ENCODE results near the gene C19orf25.

Gene C19orf25

GRCh38 chr19:1495051-1495798 is 16.2 kb upstream of the C19orf25 start:
- Histone ChIP-seq H3K27ac (no peak overlapping the region), H3K4me3 (no peak overlapping the region), H3K36me3 (ENCODE audit: insufficient read depth, low read length) (no peaks in the 10 kb centered on the region), H3K9me3 (ENCODE audit: low read depth, low read length) (no peaks in the 10 kb centered on the region), H3K9ac (ENCODE audit: insufficient read length) (no peak overlapping the region)
- TF ChIP-seq FOXP2 (optimal IDR thresholded peaks at IDR 0.05; ENCODE audit: control extremely low read depth, extremely low read length, insufficient read depth) (no peak), POLR2AphosphoS5 (IDR thresholded peaks at IDR 0.05; ENCODE audit: borderline replicate concordance, low read depth, low read length) (no peak), EZH2 (IDR thresholded peaks at IDR 0.05) (no peak)
- DNase-seq (ENCODE audit: low read depth, low spot score) = no peak

DNA sequence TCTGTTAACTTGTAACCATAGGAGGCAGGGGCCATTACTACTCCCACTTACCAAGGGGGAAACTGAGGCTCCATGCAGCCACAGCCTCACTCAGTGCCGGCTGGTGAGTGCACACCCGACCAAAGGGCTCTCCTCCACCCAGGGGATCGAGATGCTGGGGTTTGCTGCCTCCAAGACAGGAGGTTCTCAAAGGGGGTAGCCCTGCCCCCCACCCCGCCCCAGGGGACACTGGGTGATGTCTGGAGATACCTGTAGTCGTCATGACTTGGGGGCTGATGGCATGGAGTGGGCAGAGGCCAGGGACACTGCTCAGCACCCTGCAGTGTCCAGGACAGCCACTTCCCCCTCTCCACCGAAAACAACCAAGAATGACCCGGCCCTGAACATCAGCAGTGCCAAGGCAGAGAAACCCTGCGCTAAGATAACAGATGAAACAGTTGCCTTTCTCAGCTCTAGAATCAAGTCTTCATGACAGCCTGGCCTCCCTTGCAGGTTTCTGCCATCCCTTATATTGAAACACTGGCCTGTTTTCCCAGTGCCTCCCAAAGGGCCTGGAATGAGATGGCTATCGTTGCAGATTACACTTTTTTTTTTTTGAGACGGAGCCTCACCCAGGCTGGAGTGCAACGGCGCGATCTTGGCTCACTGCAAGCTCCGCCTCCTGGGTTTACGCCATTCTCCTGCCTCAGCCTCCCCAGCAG is 15.2 kb upstream of the C19orf25 start:
- H3K36me3 ChIP-seq (ENCODE audit: insufficient read depth, low read length) = no peaks in the 10 kb centered on the region
- TF ChIP-seq POLR2AphosphoS5 (IDR thresholded peaks at IDR 0.05; ENCODE audit: borderline replicate concordance, low read depth, low read length) = no peak
- TF ChIP-seq FOXP2 (optimal IDR thresholded peaks at IDR 0.05; ENCODE audit: control extremely low read depth, extremely low read length, insufficient read depth) = no peak
- H3K9me3 ChIP-seq (ENCODE audit: low read depth, low read length) = no peaks in the 10 kb centered on the region
- DNase-seq (ENCODE audit: low read depth, low spot score) = no peak
- no peak overlapping the region for H3K27ac ChIP-seq
- H3K4me3 ChIP-seq = no peak overlapping the region
- no peak overlapping the region for H3K9ac ChIP-seq (ENCODE audit: insufficient read length)

GRCh38 chr19:1492474-1493006 is 13.5 kb upstream of the C19orf25 start:
- no peak for DNase-seq (ENCODE audit: low read depth, low spot score)
- Histone ChIP-seq H3K9me3 (ENCODE audit: low read depth, low read length) (no peaks in the 10 kb centered on the region), H3K36me3 (ENCODE audit: insufficient read depth, low read length) (no peaks in the 10 kb centered on the region), H3K27ac (no peak overlapping the region), H3K9ac (ENCODE audit: insufficient read length) (no peak overlapping the region), H3K4me3 (no peak overlapping the region)
- TF ChIP-seq EZH2 (IDR thresholded peaks at IDR 0.05) (no peak), POLR2AphosphoS5 (IDR thresholded peaks at IDR 0.05; ENCODE audit: borderline replicate concordance, low read depth, low read length) (no peak), FOXP2 (optimal IDR thresholded peaks at IDR 0.05; ENCODE audit: control extremely low read depth, extremely low read length, insufficient read depth) (no peak)

GRCh38 chr19:1491849-1492170 is 12.8 kb upstream of the C19orf25 start:
- Histone ChIP-seq H3K27ac (no peak overlapping the region), H3K4me3 (no peak overlapping the region), H3K36me3 (ENCODE audit: insufficient read depth, low read length) (no peaks in the 10 kb centered on the region), H3K9me3 (ENCODE audit: low read depth, low read length) (no peaks in the 10 kb centered on the region), H3K9ac (ENCODE audit: insufficient read length) (no peak overlapping the region)
- DNase-seq (ENCODE audit: low read depth, low spot score) = no peak
- TF ChIP-seq EZH2 (IDR thresholded peaks at IDR 0.05) (no peak), POLR2AphosphoS5 (IDR thresholded peaks at IDR 0.05; ENCODE audit: borderline replicate concordance, low read depth, low read length) (no peak), FOXP2 (optimal IDR thresholded peaks at IDR 0.05; ENCODE audit: control extremely low read depth, extremely low read length, insufficient read depth) (no peak)

DNA sequence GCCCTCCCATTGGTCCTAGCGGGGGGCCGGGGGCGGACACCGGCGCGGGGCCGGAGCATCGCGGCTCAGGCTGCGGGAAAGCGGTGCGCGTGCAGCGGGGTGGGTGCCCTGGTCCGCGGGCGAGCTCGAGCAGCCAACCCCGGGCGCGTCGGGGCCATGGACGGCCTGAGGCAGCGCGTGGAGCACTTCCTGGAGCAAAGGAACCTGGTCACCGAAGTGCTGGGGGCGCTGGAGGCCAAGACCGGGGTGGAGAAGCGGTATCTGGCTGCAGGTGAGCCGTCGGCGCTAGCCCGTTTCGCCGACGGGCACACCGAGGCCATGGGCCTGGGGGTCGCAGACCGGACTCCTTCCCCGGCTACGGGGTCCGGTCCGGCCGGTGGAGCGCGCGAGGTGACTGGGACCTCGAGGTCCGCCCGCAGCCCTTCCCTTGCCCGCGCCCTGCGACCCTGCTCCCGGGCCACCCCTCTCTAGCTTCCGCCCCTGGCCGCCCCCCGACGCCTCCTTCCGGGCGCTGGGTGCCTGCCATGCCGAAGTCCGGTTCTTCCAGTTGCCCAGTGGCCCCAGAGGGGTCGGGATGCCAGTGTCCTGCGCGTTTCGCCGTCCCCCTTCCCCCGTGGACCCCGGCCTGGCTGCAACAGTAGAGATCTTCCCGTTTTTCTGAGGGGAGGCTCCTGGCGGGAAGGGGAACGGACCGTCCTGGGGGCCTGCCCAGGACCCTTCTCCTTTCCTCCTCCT is 12.3 kb upstream of the C19orf25 start, which contains the start of gene REEP6:
TSS of gene REEP6 (plus strand) at position 68 of the 735 bp plus-strand sequence. CDS start at position 157, 89 bp downstream.
- Histone ChIP-seq H3K9ac (ENCODE audit: insufficient read length) (peak within 1 kb of the TSS; percentile 82), H3K9me3 (ENCODE audit: low read depth, low read length) (no peaks in the 10 kb centered on the region), H3K27ac (peak within 1 kb of the TSS; percentile 68), H3K36me3 (ENCODE audit: insufficient read depth, low read length) (no peaks in the 10 kb centered on the region), H3K4me3 (peak within 1 kb of the TSS; percentile 88)
- no peak for TF ChIP-seq FOXP2 (optimal IDR thresholded peaks at IDR 0.05; ENCODE audit: control extremely low read depth, extremely low read length, insufficient read depth)
- no peak for TF ChIP-seq EZH2 (IDR thresholded peaks at IDR 0.05)
- TF ChIP-seq POLR2AphosphoS5 (IDR thresholded peaks at IDR 0.05; ENCODE audit: borderline replicate concordance, low read depth, low read length) = peak; percentile 43; the same call in 1 of the 2 replicates
- DNase-seq (ENCODE audit: low read depth, low spot score) = no peak

- peak; percentile 96 for DNase-seq (ENCODE audit: low read depth, low spot score)
- peak; percentile 61; the same call in 1 of the 2 replicates for TF ChIP-seq POLR2AphosphoS5 (IDR thresholded peaks at IDR 0.05; ENCODE audit: borderline replicate concordance, low read depth, low read length)
- TF ChIP-seq EZH2 (IDR thresholded peaks at IDR 0.05) = no peak
- no peaks in the 10 kb centered on the region for H3K9me3 ChIP-seq (ENCODE audit: low read depth, low read length)
- H3K36me3 ChIP-seq (ENCODE audit: insufficient read depth, low read length) = no peaks in the 10 kb centered on the region
- peak within 1 kb of the TSS; percentile 88 for H3K4me3 ChIP-seq
- peak within 1 kb of the TSS; percentile 68 for H3K27ac ChIP-seq
- H3K9ac ChIP-seq (ENCODE audit: insufficient read length) = peak within 1 kb of the TSS; percentile 82
Observed at GRCh38 chr19:1490311-1491113, 11.5 kb upstream of the C19orf25 start, which contains the start of gene PCSK4. Gene PCSK4 (minus strand): TSS chr19:1490350. CDS start chr19:1490346, 4 bp downstream.

- Histone ChIP-seq H3K4me3 (peak overlapping the region; percentile 88), H3K9ac (ENCODE audit: insufficient read length) (peak overlapping the region; percentile 82), H3K27ac (peak overlapping the region; percentile 22; the same call in 1 of the 2 replicates), H3K9me3 (ENCODE audit: low read depth, low read length) (no peaks in the 10 kb centered on the region), H3K36me3 (ENCODE audit: insufficient read depth, low read length) (no peaks in the 10 kb centered on the region)
- TF ChIP-seq FOXP2 (optimal IDR thresholded peaks at IDR 0.05; ENCODE audit: control extremely low read depth, extremely low read length, insufficient read depth) (no peak), EZH2 (IDR thresholded peaks at IDR 0.05) (no peak), POLR2AphosphoS5 (IDR thresholded peaks at IDR 0.05; ENCODE audit: borderline replicate concordance, low read depth, low read length) (peak; percentile 61; the same call in 1 of the 2 replicates)
- DNase-seq (ENCODE audit: low read depth, low spot score) = no peak
Observed at GRCh38 chr19:1489463-1490310, 10.7 kb upstream of the C19orf25 start.

Measured in SK-N-MC (cell line).